Spleen (tissue), 11 donors: ENCODE measurements around the gene EVL. TPM values are rescaled to one million over a fixed set of nuclear protein-coding genes. Genes with fewer than 3 reads are reported as not detected.

Source experiments
- DNase-seq: peaks from one replicate; pipeline ENCODE4 v3.0.0-alpha.2; 2020
- H3K27ac ChIP-seq, 8 donors: fragments of 200-600 bp; sonication (generic) in 7 of 8; 1 replicate in 4 of 8; 2 replicates in 4 of 8; pipeline versions ENCODE4 v1.5.0 to v1.8.0; 2016 to 2021; ENCODE audit warnings: inconsistent platforms in 4 of 8, mild to moderate bottlenecking in 4 of 8, moderate library complexity in 1 of 8
- H3K27me3 ChIP-seq, 7 donors: fragments of 200-600 bp; sonication (generic) in 6 of 7; replicated peaks in 1 of 7; 1 replicate in 4 of 7; 2 replicates in 3 of 7; pipeline versions ENCODE4 v1.5.0 to v1.8.0; 2016 to 2021; ENCODE audit warnings: inconsistent platforms in 3 of 7, mild to moderate bottlenecking in 1 of 7
- H3K36me3 ChIP-seq, 6 donors: fragments of 200-600 bp; sonication (generic) in 5 of 6; 1 replicate in 4 of 6; 2 replicates in 2 of 6; pipeline versions ENCODE4 v1.5.0 to v1.8.0; 2016 to 2021; ENCODE audit warnings: inconsistent platforms in 2 of 6
- H3K4me1 ChIP-seq, 6 donors: fragments of 200-600 bp; sonication (generic) in 5 of 6; 1 replicate in 3 of 6; 2 replicates in 3 of 6; pipeline versions ENCODE4 v1.5.0 to v1.8.0; 2016 to 2021; ENCODE audit warnings: inconsistent platforms in 3 of 6
- H3K4me3 ChIP-seq, 8 donors: fragments of 200-600 bp; sonication (generic) in 7 of 8; 1 replicate in 4 of 8; 2 replicates in 4 of 8; pipeline versions ENCODE4 v1.5.0 to v1.8.0; 2016 to 2021; ENCODE audit warnings: inconsistent platforms in 4 of 8, mild to moderate bottlenecking in 4 of 8, moderate library complexity in 2 of 8
- H3K9me3 ChIP-seq, 8 donors: fragments of 200-600 bp; sonication (generic) in 7 of 8; 1 replicate in 4 of 8; 2 replicates in 4 of 8; pipeline versions ENCODE4 v1.5.0 to v1.8.0; 2016 to 2021; ENCODE audit warnings: inconsistent platforms in 4 of 8
- POLR2A ChIP-seq, 3 donors: fragments of 450-650 bp; IDR thresholded peaks; one replicate each; pipeline ENCODE4 v1.5.1; 2017; ENCODE audit warnings: antibody characterized with exemption in 3 of 3, mild to moderate bottlenecking in 1 of 3
- POLR2AphosphoS5 ChIP-seq, 3 donors: sonication (generic); formaldehyde crosslinking; IDR thresholded peaks; one replicate each; pipeline ENCODE4 v1.5.1; 2017; ENCODE audit warnings: antibody characterized with exemption in 3 of 3
- WGBS, 5 donors: extraction: QIAGEN DNeasy Blood & Tissue Kit in 3 of 5; methylation state at CpG; one replicate each; pipeline versions ENCODE4 v1.1.5 to v1.1.7; 2013 to 2018; 5-methylcytosine and 5-hydroxymethylcytosine counted together
- intact Hi-C: fragments of 100-400 bp; cut with DNase I; formaldehyde crosslinking; loops from one replicate; pipeline ENCODE4 v1.15.0; 2023; ENCODE audit warnings: low total_unique reads
- polyA plus RNA-seq, 3 donors: library from polyadenylated mRNA; stranded (reverse); fragments of 200-250 nt; gene quantifications; one replicate each; pipeline ENCODE4 v1.2.1, GENCODE V29; 2013
- total RNA-seq, 7 donors: library from RNA; depleted of rRNA in 3 of 7; stranded (reverse); fragments of >200 nt in 3 of 7; fragmentation: NEBNext Ultra II Directional in 4 of 7; extraction: Animal tissue kit (Norgen Biotek cat#: 25700) in 4 of 7; gene quantifications; one replicate each; pipeline versions ENCODE4 v1.1.0 to v1.2.1, GENCODE V29; 2016 to 2021
- TF ChIP-seq, protein P1 (sequence below), 11 experiments: fragments of 200-600 bp in 7 of 11; fragments of 450-650 bp in 4 of 11; sonication (generic) in 4 of 11; IDR thresholded peaks in 8 of 11; conservative IDR thresholded peaks in 3 of 11; 1 replicate in 7 of 11; 2 replicates in 4 of 11; pipeline versions ENCODE4 v1.4.0 to v1.8.0; 2016 to 2021; ENCODE audit warnings: antibody characterized with exemption in 11 of 11, inconsistent platforms in 4 of 11, mild to moderate bottlenecking in 1 of 11
- donor health status: healthy with polysubstance abuse.
- donor health status: DM: no; HTN: no; CAD: no; lungs with moderate emphysema.
- donor health status: DM: no; HTN: no; CAD: no.
- donor health status: Bipolar disorder and iron deficiency.
- donor health status: healthy.
- donor health status: DM: no; HTN: no; CAD: no.
- donor health status: DM: yes; HTN: yes; CAD: no.

The EVL gene
- total and polyA plus RNA-seq, 10 donors, result 169 to 336 (median 271) TPM

DNA sequence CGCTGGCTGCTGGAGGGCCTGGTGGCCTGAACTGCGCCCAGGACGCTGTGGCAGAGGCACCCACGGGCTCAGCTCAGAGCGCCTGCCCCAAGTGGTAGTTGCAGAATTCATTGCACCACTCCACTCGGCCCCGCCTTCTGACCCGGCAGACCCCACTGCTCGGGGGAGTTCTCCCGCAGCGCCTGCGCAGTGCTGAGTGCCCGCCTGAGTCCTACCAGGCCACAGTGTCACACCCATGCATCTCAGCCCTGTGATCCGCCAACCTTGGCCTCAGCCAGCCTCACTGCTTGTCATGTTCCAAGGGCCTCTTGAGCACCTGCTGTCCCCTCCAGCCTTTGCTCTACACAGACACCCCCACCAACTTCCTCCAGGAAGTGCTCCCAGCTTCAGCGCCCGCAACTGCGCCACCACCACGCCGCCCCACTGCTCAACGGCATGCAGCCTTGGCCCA is 82.0 kb downstream of the EVL start:
- H3K9me3 ChIP-seq, result no peaks in the 10 kb centered on the region
- H3K36me3 ChIP-seq, result peaks cover 0 to 40% (median 23%) of the 10 kb centered on the region in 6 donors
- WGBS, 5 donors, result 4 to 60% (median 28%) methylated on average over 3 to 20 of the region's 20 CpGs
- peak overlapping the region in 2 of 8 donors; percentile 5 to 36 for H3K4me3 ChIP-seq
- H3K4me1 ChIP-seq, result peaks cover 9 to 66% (median 33%) of the 10 kb centered on the region in 6 donors
- H3K27me3 ChIP-seq, result peaks cover 0 to 12% (median 0%) of the 10 kb centered on the region in 7 donors
- TF ChIP-seq POLR2AphosphoS5 (IDR thresholded peaks at IDR 0.05) (peak; percentile 35 to 66 (median 52)), POLR2A (IDR thresholded peaks at IDR 0.05) (no peak)
- intact Hi-C loops, result no loop called here
- DNase-seq, result peak; percentile 89
- peak overlapping the region in 7 of 8 donors; percentile 13 to 76 (median 44) for H3K27ac ChIP-seq

DNA sequence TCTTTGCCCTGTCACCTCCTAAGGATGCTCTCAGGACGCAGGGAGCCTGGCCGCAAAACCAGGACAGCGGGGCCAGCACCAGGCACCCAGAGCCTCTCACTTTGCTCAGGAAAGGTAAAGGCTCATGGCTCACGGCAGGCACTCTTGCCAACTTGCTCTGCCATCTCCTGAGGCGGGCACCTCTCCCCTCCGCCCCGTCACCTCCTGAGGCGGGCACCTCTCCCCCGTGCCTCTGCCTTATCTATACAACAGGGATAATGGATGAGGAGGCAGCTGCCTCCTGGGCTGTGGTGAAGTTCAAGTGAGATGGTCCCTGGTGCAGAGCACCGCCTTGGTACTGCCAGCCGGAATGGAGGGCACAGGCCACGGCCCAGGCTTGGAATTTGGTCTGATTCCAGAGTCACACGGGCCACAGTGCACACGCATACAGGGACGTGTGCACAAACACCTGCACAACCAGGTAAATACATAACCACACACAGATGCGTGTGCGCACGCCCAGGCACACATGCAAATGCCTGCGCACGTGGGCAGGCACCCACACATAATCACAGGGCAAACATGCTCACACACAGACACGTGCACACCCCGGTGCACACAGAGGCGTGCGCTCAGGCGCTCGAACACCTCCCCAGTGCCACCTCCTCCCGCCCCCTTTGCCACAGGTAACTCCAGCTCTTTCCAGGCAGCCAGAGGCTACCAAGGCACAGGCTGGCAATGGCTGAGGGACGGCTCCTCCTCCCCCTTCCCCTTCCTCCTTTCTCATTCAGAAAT is 82.7 kb downstream of the EVL start:
- Histone ChIP-seq H3K9me3 (no peaks in the 10 kb centered on the region), H3K27me3 (peaks cover 0 to 12% (median 0%) of the 10 kb centered on the region in 7 donors), H3K36me3 (peaks cover 0 to 33% (median 17%) of the 10 kb centered on the region in 6 donors), H3K4me3 (peak overlapping the region in 1 of 8 donors; percentile 36), H3K27ac (peak overlapping the region in 6 of 8 donors; percentile 13 to 76 (median 46)), H3K4me1 (peaks cover 9 to 59% (median 30%) of the 10 kb centered on the region in 6 donors)
- WGBS, 5 donors, result 62 to 78% (median 71%) methylated on average over 25 to 28 of the region's 28 CpGs
- DNase-seq, result no peak
- TF ChIP-seq POLR2AphosphoS5 (IDR thresholded peaks at IDR 0.05) (peak; percentile 44 to 76 (median 59)), POLR2A (IDR thresholded peaks at IDR 0.05) (no peak)
- intact Hi-C loops, result no loop called here

DNA sequence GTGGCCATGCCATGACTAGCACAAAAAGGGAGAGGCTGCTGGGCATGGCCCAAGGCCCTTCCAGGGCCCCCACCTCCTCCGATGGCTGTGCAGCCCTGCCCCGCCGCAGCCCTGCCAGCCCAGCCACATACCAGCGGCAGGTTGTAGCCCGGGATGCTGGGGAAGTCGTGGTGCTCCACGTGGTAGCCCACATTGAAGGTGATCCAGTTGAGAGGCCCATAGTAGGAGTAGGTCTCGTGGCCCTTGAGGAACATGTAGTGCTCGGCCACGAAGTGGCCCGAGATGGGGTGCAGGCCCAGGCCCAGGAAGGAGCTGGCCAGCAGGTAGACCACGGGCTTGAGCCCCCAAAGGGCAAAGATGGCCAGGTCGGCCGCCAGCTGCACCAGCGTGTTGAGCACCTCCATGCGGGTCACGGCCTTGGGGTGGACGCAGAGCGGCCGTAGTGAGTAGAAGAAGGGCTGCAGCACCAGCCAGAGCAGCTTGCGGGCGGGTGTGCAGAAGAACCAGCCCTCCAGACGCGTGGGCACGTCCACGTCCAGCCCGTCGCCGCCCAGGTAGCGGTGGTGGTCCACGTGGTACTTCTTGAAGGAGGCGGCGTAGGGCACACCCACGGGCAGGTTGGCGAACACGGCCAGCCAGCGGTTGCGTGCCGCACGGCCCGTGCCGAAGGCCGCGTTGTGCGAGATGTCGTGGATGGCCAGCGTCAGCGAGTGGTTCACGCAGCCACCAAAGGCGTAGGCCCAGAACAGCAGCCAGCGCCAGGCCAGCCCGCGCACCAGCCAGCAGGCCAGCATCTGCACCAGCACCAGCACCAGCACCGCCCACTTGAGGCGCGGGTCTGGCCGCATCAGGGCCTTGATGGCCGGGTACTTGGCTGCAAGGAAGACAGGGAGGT is 83.9 kb downstream of the EVL start:
- TF ChIP-seq POLR2AphosphoS5 (IDR thresholded peaks at IDR 0.05), result peak in 1 of 3 donors; percentile 61
- TF ChIP-seq, protein P1, sequence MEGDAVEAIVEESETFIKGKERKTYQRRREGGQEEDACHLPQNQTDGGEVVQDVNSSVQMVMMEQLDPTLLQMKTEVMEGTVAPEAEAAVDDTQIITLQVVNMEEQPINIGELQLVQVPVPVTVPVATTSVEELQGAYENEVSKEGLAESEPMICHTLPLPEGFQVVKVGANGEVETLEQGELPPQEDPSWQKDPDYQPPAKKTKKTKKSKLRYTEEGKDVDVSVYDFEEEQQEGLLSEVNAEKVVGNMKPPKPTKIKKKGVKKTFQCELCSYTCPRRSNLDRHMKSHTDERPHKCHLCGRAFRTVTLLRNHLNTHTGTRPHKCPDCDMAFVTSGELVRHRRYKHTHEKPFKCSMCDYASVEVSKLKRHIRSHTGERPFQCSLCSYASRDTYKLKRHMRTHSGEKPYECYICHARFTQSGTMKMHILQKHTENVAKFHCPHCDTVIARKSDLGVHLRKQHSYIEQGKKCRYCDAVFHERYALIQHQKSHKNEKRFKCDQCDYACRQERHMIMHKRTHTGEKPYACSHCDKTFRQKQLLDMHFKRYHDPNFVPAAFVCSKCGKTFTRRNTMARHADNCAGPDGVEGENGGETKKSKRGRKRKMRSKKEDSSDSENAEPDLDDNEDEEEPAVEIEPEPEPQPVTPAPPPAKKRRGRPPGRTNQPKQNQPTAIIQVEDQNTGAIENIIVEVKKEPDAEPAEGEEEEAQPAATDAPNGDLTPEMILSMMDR (IDR thresholded peaks at IDR 0.05 in 8 of 11, conservative IDR thresholded peaks at IDR 0.05 in 3 of 11), result no peak
- Histone ChIP-seq H3K27ac (no peak overlapping the region), H3K4me1 (peaks cover 9 to 47% (median 28%) of the 10 kb centered on the region in 6 donors), H3K9me3 (peaks cover 0 to 4% (median under 1%) of the 10 kb centered on the region in 8 donors), H3K36me3 (peaks cover 0 to 21% (median 5%) of the 10 kb centered on the region in 6 donors), H3K4me3 (no peak overlapping the region), H3K27me3 (peaks cover 0 to 12% (median 0%) of the 10 kb centered on the region in 7 donors)
- intact Hi-C loops, result no loop called here
- DNase-seq, result no peak
- WGBS, 5 donors, result 94 to 96% (median 95%) methylated on average over 17 to 58 of the region's 58 CpGs

DNA sequence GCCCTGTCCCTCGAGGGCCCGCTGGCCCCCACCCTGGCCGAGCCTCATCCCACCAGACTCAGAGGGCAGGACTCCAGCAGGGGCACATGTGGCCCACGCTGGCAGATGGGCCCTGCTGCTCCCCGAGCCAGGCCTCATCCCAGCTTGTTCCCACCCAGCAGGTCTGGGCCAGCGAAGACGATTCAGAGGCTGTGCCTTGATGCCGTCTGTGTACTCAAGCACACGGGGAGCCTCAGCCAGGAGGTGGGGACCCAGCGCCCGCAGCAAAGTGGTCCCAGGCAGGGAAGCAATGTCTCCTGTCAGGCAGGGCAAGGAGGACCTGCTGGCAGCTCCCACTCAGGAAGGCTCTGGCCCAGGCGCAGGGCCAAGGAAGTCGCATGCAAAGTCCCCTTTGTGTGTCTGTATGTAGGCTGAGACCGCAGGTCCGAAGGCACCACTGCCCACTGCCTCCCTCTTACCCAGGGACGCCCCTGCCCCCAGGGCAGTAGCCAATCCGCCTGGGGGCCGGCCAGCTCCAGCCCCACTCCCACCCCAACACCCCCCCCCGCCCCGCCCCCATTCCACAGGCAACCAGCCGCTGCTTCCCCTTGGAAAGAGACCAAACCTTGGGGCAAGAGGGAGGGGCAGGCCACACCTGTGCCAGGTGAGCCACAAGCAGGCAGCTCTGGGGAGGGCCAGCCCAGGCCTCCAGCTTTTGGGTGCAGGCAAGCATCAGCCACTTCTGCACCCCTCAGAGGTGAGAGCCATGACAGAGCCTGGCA is 84.8 kb downstream of the EVL start:
- Histone ChIP-seq H3K27me3 (peaks cover 0 to 12% (median 0%) of the 10 kb centered on the region in 7 donors), H3K9me3 (peaks cover 0 to 14% (median 9%) of the 10 kb centered on the region in 8 donors), H3K36me3 (peaks cover 0 to 12% (median 0%) of the 10 kb centered on the region in 6 donors), H3K27ac (no peak overlapping the region), H3K4me3 (no peak overlapping the region), H3K4me1 (peaks cover 9 to 37% (median 24%) of the 10 kb centered on the region in 6 donors)
- TF ChIP-seq POLR2AphosphoS5 (IDR thresholded peaks at IDR 0.05), result no peak
- no peak for TF ChIP-seq POLR2A (IDR thresholded peaks at IDR 0.05)
- TF ChIP-seq, protein P1 (IDR thresholded peaks at IDR 0.05 in 8 of 11, conservative IDR thresholded peaks at IDR 0.05 in 3 of 11), result no peak
- intact Hi-C loops, result no loop called here
- 69 to 81% (median 75%) methylated on average over 13 to 21 of the region's 21 CpGs for WGBS, 5 donors
- no peak for DNase-seq
